ENCODE data around the gene LPAR1.

The LPAR1 gene

GRCh38 chr9:110919050-110919435 lies 119.2 kb downstream of the LPAR1 start:
- no peak for DNase-seq (ENCODE audit: low read depth)

- DNase-seq (ENCODE audit: low read depth) = no peak
Observed at GRCh38 chr9:110918316-110919049, 119.8 kb downstream of the LPAR1 start.

GRCh38 chr9:110916403-110916802 lies 121.9 kb downstream of the LPAR1 start:
- DNase-seq (ENCODE audit: low read depth) = no peak

GRCh38 chr9:110912419-110913291 lies 125.6 kb downstream of the LPAR1 start:
- DNase-seq (ENCODE audit: low read depth) = no peak

- DNase-seq (ENCODE audit: low read depth) = peak; percentile 46
Observed at GRCh38 chr9:110911659-110912418, 126.4 kb downstream of the LPAR1 start.

GRCh38 chr9:110908894-110909293 lies 129.4 kb downstream of the LPAR1 start:
- DNase-seq (ENCODE audit: low read depth) = no peak

GRCh38 chr9:110900917-110901316 lies 137.4 kb downstream of the LPAR1 start:
- DNase-seq (ENCODE audit: low read depth) = no peak

- DNase-seq (ENCODE audit: low read depth) = no peak
Observed at GRCh38 chr9:110900456-110900855, 137.8 kb downstream of the LPAR1 start.

GRCh38 chr9:110898866-110899265 lies 139.4 kb downstream of the LPAR1 start:
- no peak for DNase-seq (ENCODE audit: low read depth)

GRCh38 chr9:110898358-110898757 lies 139.9 kb downstream of the LPAR1 start:
- DNase-seq (ENCODE audit: low read depth) = no peak

GRCh38 chr9:110897943-110898342 lies 140.3 kb downstream of the LPAR1 start:
- DNase-seq (ENCODE audit: low read depth) = peak; percentile 59

- no peak for DNase-seq (ENCODE audit: low read depth)
Observed at GRCh38 chr9:110895147-110895905, 142.9 kb downstream of the LPAR1 start.

- no peak for DNase-seq (ENCODE audit: low read depth)
Observed at GRCh38 chr9:110894731-110895130, 143.5 kb downstream of the LPAR1 start.

GRCh38 chr9:110892689-110893088 lies 145.6 kb downstream of the LPAR1 start:
- DNase-seq (ENCODE audit: low read depth) = no peak

- peak; percentile 28 for DNase-seq (ENCODE audit: low read depth)
Observed at GRCh38 chr9:110891760-110892159, 146.5 kb downstream of the LPAR1 start.

- no peak for DNase-seq (ENCODE audit: low read depth)
Observed at GRCh38 chr9:110890416-110890815, 147.9 kb downstream of the LPAR1 start.

- DNase-seq (ENCODE audit: low read depth) = no peak
Observed at GRCh38 chr9:110887276-110887675, 151.0 kb downstream of the LPAR1 start.

- DNase-seq (ENCODE audit: low read depth) = peak; percentile 53
Observed at GRCh38 chr9:110886832-110887231, 151.4 kb downstream of the LPAR1 start.

GRCh38 chr9:110880189-110880588 lies 158.1 kb downstream of the LPAR1 start:
- DNase-seq (ENCODE audit: low read depth) = peak; percentile 18

- no peak for DNase-seq (ENCODE audit: low read depth)
Observed at GRCh38 chr9:110877374-110877773, 160.9 kb downstream of the LPAR1 start.

GRCh38 chr9:110876929-110877328 lies 161.3 kb downstream of the LPAR1 start:
- no peak for DNase-seq (ENCODE audit: low read depth)
